ENCODE results near the gene CYB561D2.

CYB561D2 gene

DNA sequence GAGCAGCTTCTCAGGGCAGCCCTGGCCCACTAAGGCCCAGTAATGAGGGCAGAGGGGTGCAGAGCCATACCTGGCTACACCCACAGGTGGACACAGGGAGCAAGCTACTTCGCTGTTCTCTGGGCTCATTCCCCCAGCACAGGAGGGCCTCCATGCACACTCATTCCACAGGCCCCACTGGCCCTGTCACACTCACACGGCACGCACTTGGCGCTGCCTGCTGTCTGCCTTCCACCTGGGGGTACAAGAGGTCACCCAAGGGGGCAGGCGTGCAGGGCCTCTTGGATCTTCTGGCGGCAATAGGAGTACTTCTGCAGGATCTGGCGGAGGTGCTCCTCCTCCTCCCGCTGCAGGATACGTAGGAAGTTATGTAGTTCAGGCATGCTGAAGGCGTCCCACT is 20.3 kb upstream of the CYB561D2 start:
- H3K79me2 ChIP-seq (ENCODE audit: control insufficient read depth, low read length), result peaks cover 57% of the 10 kb centered on the region

GRCh38 chr3:50331364-50331907 is 19.2 kb upstream of the CYB561D2 start:
- Histone ChIP-seq H3K36me3 (ENCODE audit: control insufficient read depth, low read length) (peaks cover 78% of the 10 kb centered on the region), H3K9me2 (replicated peaks; ENCODE audit: control insufficient read depth, low read length) (no peaks in the 10 kb centered on the region), H4K20me1 (ENCODE audit: control insufficient read depth, insufficient read depth, low read depth, low read length) (0 out of 2 replicates have a peak, but pooled peaks cover 8% of the 10 kb centered on the region), H3K4me2 (ENCODE audit: low read length) (no peak overlapping the region), H3F3A (ENCODE audit: control insufficient read depth, insufficient read depth) (peaks cover 21% of the 10 kb centered on the region), H3K4me1 (ENCODE audit: control insufficient read depth, low read length) (peaks cover 46% of the 10 kb centered on the region), H3K4me3 (ENCODE audit: low read length) (no peak overlapping the region), H3K9me3 (ENCODE audit: control insufficient read depth, insufficient read depth, low read length) (no peaks in the 10 kb centered on the region), H3K27me3 (ENCODE audit: control insufficient read depth, low read length) (no peaks in the 10 kb centered on the region), H3K27ac (ENCODE audit: low read depth, low read length) (no peak overlapping the region), H3K79me2 (ENCODE audit: control insufficient read depth, low read length) (peaks cover 62% of the 10 kb centered on the region)
- TF ChIP-seq EZH2phosphoT487 (IDR thresholded peaks at IDR 0.05; ENCODE audit: borderline replicate concordance, low read length), result no peak
- TF ChIP-seq CTCF (IDR thresholded peaks at IDR 0.05; ENCODE audit: low read depth, low read length, poor library complexity, severe bottlenecking), result no peak

More for the DNA sequence above, 20.3 kb upstream of the CYB561D2 start:
- Histone ChIP-seq H3K27ac (ENCODE audit: low read depth, low read length) (no peak overlapping the region), H3K4me3 (ENCODE audit: low read length) (no peak overlapping the region), H3K4me2 (ENCODE audit: low read length) (no peak overlapping the region), H3K27me3 (ENCODE audit: control insufficient read depth, low read length) (no peaks in the 10 kb centered on the region), H3K36me3 (ENCODE audit: control insufficient read depth, low read length) (peaks cover 78% of the 10 kb centered on the region), H4K20me1 (ENCODE audit: control insufficient read depth, insufficient read depth, low read depth, low read length) (no peaks in the 10 kb centered on the region), H3K4me1 (ENCODE audit: control insufficient read depth, low read length) (peaks cover 38% of the 10 kb centered on the region), H3K9me2 (replicated peaks; ENCODE audit: control insufficient read depth, low read length) (no peaks in the 10 kb centered on the region), H3F3A (ENCODE audit: control insufficient read depth, insufficient read depth) (peaks cover 21% of the 10 kb centered on the region), H3K9me3 (ENCODE audit: control insufficient read depth, insufficient read depth, low read length) (no peaks in the 10 kb centered on the region)
- TF ChIP-seq CTCF (IDR thresholded peaks at IDR 0.05; ENCODE audit: low read depth, low read length, poor library complexity, severe bottlenecking) (no peak), EZH2phosphoT487 (IDR thresholded peaks at IDR 0.05; ENCODE audit: borderline replicate concordance, low read length) (no peak)

DNA sequence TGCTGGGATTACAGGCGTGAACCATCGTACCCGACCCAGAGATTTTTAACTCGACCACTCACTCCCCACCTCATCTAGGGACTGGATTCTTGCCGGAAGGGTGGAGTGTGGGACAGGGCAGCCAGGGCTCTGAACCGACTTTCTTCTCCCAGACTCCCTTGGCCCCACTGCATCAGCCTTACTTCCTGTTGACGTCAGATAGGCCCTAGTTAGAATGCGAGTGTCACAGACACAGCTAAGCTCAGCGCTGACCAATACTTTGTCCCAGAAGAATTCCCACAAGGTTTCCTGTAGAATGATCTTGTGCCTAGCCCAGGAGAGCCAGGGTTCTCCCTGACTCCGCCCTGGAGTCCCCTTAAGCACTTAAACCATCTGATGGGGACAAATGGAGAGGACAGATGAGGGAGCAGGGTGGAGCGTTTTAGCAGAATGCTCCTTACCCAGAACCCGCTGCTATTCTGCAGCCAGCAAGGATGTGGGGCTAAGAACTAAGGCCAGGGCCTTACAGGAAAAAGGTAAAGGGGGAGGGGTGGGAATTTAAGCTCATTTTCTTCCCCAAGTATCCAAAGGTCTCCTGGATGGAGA is 16.8 kb upstream of the CYB561D2 start:
- Histone ChIP-seq H4K20me1 (ENCODE audit: control insufficient read depth, insufficient read depth, low read depth, low read length) (0 out of 2 replicates have a peak, but pooled peaks cover 10% of the 10 kb centered on the region), H3K9me2 (replicated peaks; ENCODE audit: control insufficient read depth, low read length) (no peaks in the 10 kb centered on the region), H3K4me2 (ENCODE audit: low read length) (peak overlapping the region; percentile 41), H3K27me3 (ENCODE audit: control insufficient read depth, low read length) (no peaks in the 10 kb centered on the region), H3K27ac (ENCODE audit: low read depth, low read length) (no peak overlapping the region), H3K79me2 (ENCODE audit: control insufficient read depth, low read length) (peaks cover 69% of the 10 kb centered on the region), H3K4me1 (ENCODE audit: control insufficient read depth, low read length) (peaks cover 44% of the 10 kb centered on the region), H3F3A (ENCODE audit: control insufficient read depth, insufficient read depth) (peaks cover 22% of the 10 kb centered on the region), H3K36me3 (ENCODE audit: control insufficient read depth, low read length) (peaks cover 90% of the 10 kb centered on the region), H3K9me3 (ENCODE audit: control insufficient read depth, insufficient read depth, low read length) (no peaks in the 10 kb centered on the region), H3K4me3 (ENCODE audit: low read length) (no peak overlapping the region)
- no peak for TF ChIP-seq EZH2phosphoT487 (IDR thresholded peaks at IDR 0.05; ENCODE audit: borderline replicate concordance, low read length)
- TF ChIP-seq CTCF (IDR thresholded peaks at IDR 0.05; ENCODE audit: low read depth, low read length, poor library complexity, severe bottlenecking), result no peak
